GM12878 (cell line): ENCODE measurements around the gene ZCCHC17. TPM values are rescaled to one million over a fixed set of nuclear protein-coding genes. Genes with fewer than 3 reads are reported as not detected.

Experiments
- CBX3 ChIP-seq: fragments of 200-600 bp; sonication (generic); IDR thresholded peaks from 2 replicates; pipeline ENCODE4 v1.6.1; 2016; ENCODE audit warnings: low read depth, borderline replicate concordance
- CBX5 ChIP-seq: sonication (generic); IDR thresholded peaks from 2 replicates; pipeline ENCODE4 v1.6.1; 2016; ENCODE audit warnings: low read depth, moderate library complexity, mild to moderate bottlenecking, inconsistent platforms
- E2F4 ChIP-seq: IDR thresholded peaks from 2 replicates; pipeline ENCODE4 v1.6.1; 2012; ENCODE audit warnings: low read depth, low read length, improper control_type of control experiment
- EGR1 ChIP-seq, 2 experiments: IDR thresholded peaks; 1 replicate in 1 of 2; 2 replicates in 1 of 2; pipeline ENCODE4 v1.6.1; 2011 to 2012; ENCODE audit warnings: low read depth in 2 of 2, low read length in 2 of 2, borderline replicate concordance in 1 of 2, mild to moderate bottlenecking in 1 of 2, moderate library complexity in 1 of 2
- GABPA ChIP-seq: IDR thresholded peaks from 2 replicates; pipeline ENCODE4 v1.6.1; 2014; ENCODE audit warnings: antibody characterized with exemption, low read depth, mild to moderate bottlenecking, inconsistent platforms
- IKZF2 ChIP-seq, 2 experiments: fragments of 450-650 bp; IDR thresholded peaks; 2 replicates each; pipeline ENCODE4 v1.6.1; 2017; ENCODE audit warnings: mild to moderate bottlenecking in 2 of 2, moderate library complexity in 2 of 2
- JUNB ChIP-seq: IDR thresholded peaks from 2 replicates; pipeline ENCODE4 v1.6.1; 2016; ENCODE audit warnings: antibody characterized with exemption, mild to moderate bottlenecking
- MEF2B ChIP-seq: fragments of 450-650 bp; IDR thresholded peaks from 2 replicates; pipeline ENCODE4 v1.6.1; 2018; ENCODE audit warnings: mild to moderate bottlenecking, moderate library complexity; ENCODE audit not compliant: partially characterized antibody, poor library complexity, severe bottlenecking
- MTA2 ChIP-seq: fragments of 450-650 bp; IDR thresholded peaks from 2 replicates; pipeline ENCODE4 v1.6.1; 2016; ENCODE audit warnings: low read depth, mild to moderate bottlenecking, moderate library complexity
- NR2F1 ChIP-seq: fragments of 450-650 bp; conservative IDR thresholded peaks from 2 replicates; pipeline ENCODE4 v1.6.1; 2017; ENCODE audit warnings: mild to moderate bottlenecking
- NRF1 ChIP-seq: conservative IDR thresholded peaks from 2 replicates; pipeline ENCODE4 v1.6.1; 2011; ENCODE audit warnings: mild to moderate bottlenecking, low read depth, low read length, improper control_type of control experiment
- PAX5 ChIP-seq: IDR thresholded peaks from 2 replicates; pipeline ENCODE4 v1.6.1; 2011; ENCODE audit warnings: low read depth, low read length, borderline replicate concordance
- PML ChIP-seq: IDR thresholded peaks from 2 replicates; pipeline ENCODE4 v1.6.1; 2012; ENCODE audit warnings: low read length, inconsistent platforms
- RAD21 ChIP-seq: IDR thresholded peaks from 2 replicates; pipeline ENCODE4 v1.6.1; 2011; ENCODE audit warnings: mild to moderate bottlenecking, low read depth, low read length, moderate library complexity; ENCODE audit not compliant: insufficient read depth
- RFX5 ChIP-seq: IDR thresholded peaks from 2 replicates; pipeline ENCODE4 v1.6.1; 2011; ENCODE audit warnings: low read depth, low read length, improper control_type of control experiment
- SMAD1 ChIP-seq: fragments of 450-650 bp; IDR thresholded peaks from 2 replicates; pipeline ENCODE4 v1.6.1; 2018; ENCODE audit warnings: mild to moderate bottlenecking, low read depth; ENCODE audit not compliant: partially characterized antibody
- SPI1 ChIP-seq: IDR thresholded peaks from 2 replicates; pipeline ENCODE4 v1.6.1; 2011; ENCODE audit warnings: low read depth, mild to moderate bottlenecking, low read length, moderate library complexity, borderline replicate concordance; ENCODE audit not compliant: insufficient read depth
- STAT1 ChIP-seq: fragments of 450-650 bp; conservative IDR thresholded peaks from 2 replicates; pipeline ENCODE4 v1.6.1; 2014; ENCODE audit warnings: antibody characterized with exemption, mild to moderate bottlenecking
- TARDBP ChIP-seq: IDR thresholded peaks from 2 replicates; pipeline ENCODE4 v1.6.1; 2016; ENCODE audit warnings: borderline replicate concordance
- YBX1 ChIP-seq: fragments of 450-650 bp; IDR thresholded peaks from 2 replicates; pipeline ENCODE4 v1.6.1; 2016; ENCODE audit warnings: antibody characterized with exemption
- polyA plus RNA-seq, 11 experiments: library from polyadenylated mRNA; depleted of rRNA in 4 of 11; unstranded in 6 of 11; stranded (reverse) in 5 of 11; fragments of >200 nt; fragmentation: Nextera tagmentation in 4 of 11; fragmentation: Illumina TruSeq in 1 of 11; extraction: Ambion mirVana in 4 of 11; extraction: Trizol in 1 of 11; gene quantifications; 1 replicate in 1 of 11; 2 replicates in 10 of 11; pipeline versions ENCODE4 v1.2.1 to v1.2.3, GENCODE V29; 2011 to 2016; ENCODE audit warnings: inconsistent platforms in 2 of 11, missing spikeins in 2 of 11, low read depth in 1 of 11
- total RNA-seq, 4 experiments: library from RNA; depleted of rRNA in 3 of 4; stranded (reverse); fragments of >200 nt in 3 of 4; fragmentation: Illumina TruSeq in 1 of 4; extraction: Trizol in 1 of 4; gene quantifications; 2 replicates each; pipeline versions ENCODE4 v1.2.1 to v1.2.3, GENCODE V29; 2013 to 2021
- TF ChIP-seq, protein P1 (sequence below): fragments of 450-650 bp; IDR thresholded peaks from 2 replicates; pipeline ENCODE4 v1.6.1; 2017; ENCODE audit warnings: low read depth, mild to moderate bottlenecking, moderate library complexity
- TF ChIP-seq, protein P2 (sequence below): fragments of 450-650 bp; IDR thresholded peaks from 2 replicates; pipeline ENCODE4 v1.6.1; 2016; ENCODE audit warnings: mild to moderate bottlenecking
- TF ChIP-seq, protein P3 (sequence below): fragments of 450-650 bp; formaldehyde crosslinking; IDR thresholded peaks from 2 replicates; pipeline ENCODE4 v1.5.0; 2022; ENCODE audit warnings: mild to moderate bottlenecking, missing genetic modification characterization

Gene ZCCHC17
- total and polyA plus RNA-seq, 10 of the 15 experiments (the other 5 are each of a cell fraction or from before 2014, with no cell fraction given) = 22.3 to 86.3 (median 47.0) TPM

GRCh38 chr1:31296486-31297276, at the start of gene ZCCHC17, which contains the start of gene SNRNP40 (continued):
- TF ChIP-seq, protein P1, sequence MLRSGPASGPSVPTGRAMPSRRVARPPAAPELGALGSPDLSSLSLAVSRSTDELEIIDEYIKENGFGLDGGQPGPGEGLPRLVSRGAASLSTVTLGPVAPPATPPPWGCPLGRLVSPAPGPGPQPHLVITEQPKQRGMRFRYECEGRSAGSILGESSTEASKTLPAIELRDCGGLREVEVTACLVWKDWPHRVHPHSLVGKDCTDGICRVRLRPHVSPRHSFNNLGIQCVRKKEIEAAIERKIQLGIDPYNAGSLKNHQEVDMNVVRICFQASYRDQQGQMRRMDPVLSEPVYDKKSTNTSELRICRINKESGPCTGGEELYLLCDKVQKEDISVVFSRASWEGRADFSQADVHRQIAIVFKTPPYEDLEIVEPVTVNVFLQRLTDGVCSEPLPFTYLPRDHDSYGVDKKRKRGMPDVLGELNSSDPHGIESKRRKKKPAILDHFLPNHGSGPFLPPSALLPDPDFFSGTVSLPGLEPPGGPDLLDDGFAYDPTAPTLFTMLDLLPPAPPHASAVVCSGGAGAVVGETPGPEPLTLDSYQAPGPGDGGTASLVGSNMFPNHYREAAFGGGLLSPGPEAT = peak; percentile 69
- peak; percentile 84 for TF ChIP-seq GABPA
- no peak for TF ChIP-seq PAX5
- TF ChIP-seq, protein P2, sequence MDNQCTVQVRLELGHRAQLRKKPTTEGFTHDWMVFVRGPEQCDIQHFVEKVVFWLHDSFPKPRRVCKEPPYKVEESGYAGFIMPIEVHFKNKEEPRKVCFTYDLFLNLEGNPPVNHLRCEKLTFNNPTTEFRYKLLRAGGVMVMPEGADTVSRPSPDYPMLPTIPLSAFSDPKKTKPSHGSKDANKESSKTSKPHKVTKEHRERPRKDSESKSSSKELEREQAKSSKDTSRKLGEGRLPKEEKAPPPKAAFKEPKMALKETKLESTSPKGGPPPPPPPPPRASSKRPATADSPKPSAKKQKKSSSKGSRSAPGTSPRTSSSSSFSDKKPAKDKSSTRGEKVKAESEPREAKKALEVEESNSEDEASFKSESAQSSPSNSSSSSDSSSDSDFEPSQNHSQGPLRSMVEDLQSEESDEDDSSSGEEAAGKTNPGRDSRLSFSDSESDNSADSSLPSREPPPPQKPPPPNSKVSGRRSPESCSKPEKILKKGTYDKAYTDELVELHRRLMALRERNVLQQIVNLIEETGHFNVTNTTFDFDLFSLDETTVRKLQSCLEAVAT = peak; percentile 65; the same call in 1 of the 2 replicates
- peak in 1 of 2 experiments; percentile 81; a peak in 2 of 3 replicates for TF ChIP-seq EGR1 (IDR thresholded peaks at IDR 0.05; ENCODE audit: borderline replicate concordance in 1 of 2, low read depth in 2 of 2, low read length in 2 of 2)
- no peak for TF ChIP-seq MEF2B
- TF ChIP-seq SMAD1 = no peak
- no peak for TF ChIP-seq TARDBP
- no peak for TF ChIP-seq CBX5
- peak; percentile 94 for TF ChIP-seq RFX5
- TF ChIP-seq, protein P3, sequence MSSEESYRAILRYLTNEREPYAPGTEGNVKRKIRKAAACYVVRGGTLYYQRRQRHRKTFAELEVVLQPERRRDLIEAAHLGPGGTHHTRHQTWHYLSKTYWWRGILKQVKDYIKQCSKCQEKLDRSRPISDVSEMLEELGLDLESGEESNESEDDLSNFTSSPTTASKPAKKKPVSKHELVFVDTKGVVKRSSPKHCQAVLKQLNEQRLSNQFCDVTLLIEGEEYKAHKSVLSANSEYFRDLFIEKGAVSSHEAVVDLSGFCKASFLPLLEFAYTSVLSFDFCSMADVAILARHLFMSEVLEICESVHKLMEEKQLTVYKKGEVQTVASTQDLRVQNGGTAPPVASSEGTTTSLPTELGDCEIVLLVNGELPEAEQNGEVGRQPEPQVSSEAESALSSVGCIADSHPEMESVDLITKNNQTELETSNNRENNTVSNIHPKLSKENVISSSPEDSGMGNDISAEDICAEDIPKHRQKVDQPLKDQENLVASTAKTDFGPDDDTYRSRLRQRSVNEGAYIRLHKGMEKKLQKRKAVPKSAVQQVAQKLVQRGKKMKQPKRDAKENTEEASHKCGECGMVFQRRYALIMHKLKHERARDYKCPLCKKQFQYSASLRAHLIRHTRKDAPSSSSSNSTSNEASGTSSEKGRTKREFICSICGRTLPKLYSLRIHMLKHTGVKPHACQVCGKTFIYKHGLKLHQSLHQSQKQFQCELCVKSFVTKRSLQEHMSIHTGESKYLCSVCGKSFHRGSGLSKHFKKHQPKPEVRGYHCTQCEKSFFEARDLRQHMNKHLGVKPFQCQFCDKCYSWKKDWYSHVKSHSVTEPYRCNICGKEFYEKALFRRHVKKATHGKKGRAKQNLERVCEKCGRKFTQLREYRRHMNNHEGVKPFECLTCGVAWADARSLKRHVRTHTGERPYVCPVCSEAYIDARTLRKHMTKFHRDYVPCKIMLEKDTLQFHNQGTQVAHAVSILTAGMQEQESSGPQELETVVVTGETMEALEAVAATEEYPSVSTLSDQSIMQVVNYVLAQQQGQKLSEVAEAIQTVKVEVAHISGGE (CRISPR knock-in tag) = no peak
- TF ChIP-seq STAT1 = no peak
- TF ChIP-seq NRF1 = 0 out of 2 replicates have a peak, but pooled peaks have one; percentile 1
- peak; percentile 35; the same call in 1 of the 2 replicates for TF ChIP-seq E2F4
- no peak for TF ChIP-seq JUNB
- TF ChIP-seq SPI1 = no peak
- no peak for TF ChIP-seq YBX1
- TF ChIP-seq CBX3 = no peak
- TF ChIP-seq IKZF2 (IDR thresholded peaks at IDR 0.05) = no peak
- no peak for TF ChIP-seq RAD21
- no peak for TF ChIP-seq MTA2
- TF ChIP-seq PML = peak; percentile 89
- TF ChIP-seq NR2F1 = peak; percentile 97
